NCI-H345 treated with DMSO at 0.1 percent for 48 hours (cell line): ENCODE results near the gene PRF1.
"Not testable (repeated sequence)": the region's sequence is repeated elsewhere in the genome, so short reads cannot be mapped to it uniquely, and the experiment has no call there.

ENCODE experiments used
- DNase-seq: peaks from one replicate; lab custom pipeline; 2025; ENCODE audit not compliant: unreplicated experiment; lab: John Stamatoyannopoulos, UW

Gene PRF1

DNA sequence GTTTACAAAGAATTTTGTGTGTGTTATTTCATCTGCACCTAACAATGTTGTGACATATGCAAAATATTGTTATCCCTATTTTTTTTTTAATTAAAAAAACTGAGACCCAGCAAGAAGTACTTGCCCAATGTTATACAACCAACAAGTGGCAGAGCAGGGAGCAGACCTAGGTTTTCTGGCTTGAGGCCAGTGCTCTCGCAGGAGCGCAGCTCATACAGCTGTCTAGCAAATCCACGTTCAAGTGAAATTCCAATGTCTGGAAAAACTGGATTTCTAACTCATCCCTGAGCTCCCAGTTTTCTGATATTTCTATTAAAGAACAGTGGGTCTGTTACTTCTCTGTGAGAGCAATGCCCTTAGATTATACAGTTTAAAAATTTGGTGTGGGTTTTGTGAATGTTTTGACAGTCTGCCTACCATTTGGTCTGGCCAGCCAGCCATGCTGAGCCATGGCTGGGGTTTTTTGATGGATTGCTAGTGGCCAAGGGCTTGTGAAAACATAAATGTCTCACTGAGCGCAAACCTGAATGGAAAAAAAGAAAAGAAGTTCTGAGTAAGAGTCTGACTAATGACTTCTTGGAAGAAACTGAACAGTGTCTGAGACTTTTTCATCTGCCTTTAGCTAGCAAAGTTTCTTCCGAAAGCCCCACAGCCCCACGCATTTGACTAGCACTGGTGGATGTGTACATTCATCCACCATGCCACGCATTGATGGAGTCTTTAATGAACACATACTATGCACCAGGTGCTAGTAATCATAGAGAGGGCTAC lies 15.4 kb upstream of the PRF1 start:
- no peak for DNase-seq

- DNase-seq, result no peak
These were observed 14.2 kb upstream of the PRF1 start for GRCh38 chr10:70616761-70617160.

DNA sequence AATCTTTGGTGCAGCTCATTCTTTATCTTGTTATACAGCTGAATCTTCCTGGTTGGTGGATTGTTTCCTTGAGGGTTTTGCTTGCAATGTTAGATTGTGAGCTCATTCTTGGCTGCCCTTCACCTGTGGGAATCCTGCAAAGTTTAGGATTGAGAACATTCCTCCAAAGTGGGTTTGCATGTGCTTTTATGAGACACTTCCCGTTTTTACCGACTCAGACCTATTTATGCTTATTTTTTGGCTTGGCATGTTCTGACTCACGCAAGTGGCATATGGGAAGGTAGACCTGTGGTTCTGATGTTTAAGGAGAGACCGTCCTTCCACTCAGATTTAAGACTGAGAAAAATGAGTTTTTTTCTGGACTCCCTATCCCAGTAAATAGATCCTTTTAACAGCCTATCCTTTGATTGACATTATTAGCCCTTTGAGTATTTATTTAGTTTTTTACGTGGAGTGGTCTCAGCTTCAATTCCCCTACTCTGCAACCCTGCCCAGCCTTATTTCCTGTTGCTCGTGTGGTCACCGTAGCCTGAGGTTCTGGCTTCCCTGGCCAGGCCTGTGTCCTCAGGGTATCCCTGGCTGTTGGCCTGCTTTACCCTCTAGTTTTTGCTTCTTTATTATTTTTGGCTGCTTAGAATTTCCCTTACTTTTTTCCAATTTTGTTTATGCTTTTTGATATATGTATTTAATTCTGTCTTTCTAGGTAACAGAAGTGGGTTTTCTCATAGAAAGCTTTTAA lies 13.4 kb upstream of the PRF1 start:
- DNase-seq, result no peak

DNA sequence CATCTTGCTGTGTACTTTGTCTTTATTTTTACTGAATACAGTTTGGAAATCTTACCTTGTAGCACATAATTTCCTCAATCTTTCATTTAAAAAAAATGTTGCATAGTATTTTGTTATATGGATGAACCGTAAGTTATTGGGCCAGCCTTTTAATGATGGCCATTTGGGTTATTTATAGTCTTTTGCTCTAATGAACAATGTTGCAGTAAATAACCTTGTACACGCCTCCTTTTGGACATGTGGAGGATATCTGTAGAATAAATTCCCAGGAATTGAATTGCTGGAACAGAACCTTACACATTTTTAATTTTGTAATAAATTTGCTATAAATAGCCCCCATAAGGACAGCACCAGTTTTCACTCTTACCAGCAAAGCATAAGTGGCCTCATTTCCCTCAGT lies 12.7 kb upstream of the PRF1 start:
- no peak for DNase-seq

- DNase-seq, result not testable (repeated sequence)
These were observed 11.8 kb upstream of the PRF1 start for GRCh38 chr10:70614364-70614763.

- no peak for DNase-seq
These were observed 11.4 kb upstream of the PRF1 start for GRCh38 chr10:70613941-70614340.

- DNase-seq, result no peak
These were observed 5.4 kb upstream of the PRF1 start for GRCh38 chr10:70607936-70608335.

- no peak for DNase-seq
These were observed 2.6 kb upstream of the PRF1 start for GRCh38 chr10:70605161-70605560.

DNA sequence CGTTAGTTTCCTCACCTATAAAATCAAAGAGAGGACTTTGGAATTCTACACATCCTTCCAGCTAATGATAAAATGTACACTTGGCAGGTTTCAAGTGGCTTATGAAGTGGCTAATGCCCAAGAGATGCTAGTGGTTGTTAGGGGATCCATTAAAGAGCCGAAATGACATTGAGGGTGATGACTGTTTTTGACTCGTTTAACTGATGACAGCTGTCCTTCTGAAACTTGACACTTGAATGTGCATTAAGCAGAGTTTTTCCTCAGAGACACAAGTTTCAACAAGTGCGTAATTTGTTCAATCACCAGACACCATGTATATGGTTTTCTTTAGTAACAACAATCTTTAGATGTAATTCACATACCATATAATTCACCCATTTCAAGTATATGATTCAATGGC lies 1.6 kb upstream of the PRF1 start:
- DNase-seq, result no peak

- DNase-seq, result no peak
These were observed 884 bp upstream of the PRF1 start for GRCh38 chr10:70603449-70603801.

DNA sequence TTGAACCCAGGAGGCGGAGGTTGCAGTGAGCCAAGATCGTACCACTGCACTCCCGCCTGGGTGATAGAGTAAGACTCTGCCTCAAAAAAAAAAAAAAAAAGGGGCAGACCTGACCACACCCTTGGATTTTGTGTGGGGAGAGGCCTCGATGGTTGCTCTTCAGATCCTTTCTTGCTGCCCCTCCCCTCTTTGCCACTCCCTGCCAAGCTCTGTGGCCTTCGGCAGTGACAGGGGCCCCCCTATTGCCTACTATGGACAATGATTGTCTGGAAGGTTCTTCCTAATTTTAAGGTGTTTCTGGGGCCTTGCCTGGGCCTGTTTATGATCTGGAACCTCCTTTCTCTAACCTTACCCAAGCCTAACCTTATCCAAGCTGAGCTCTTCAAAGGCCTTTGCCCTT lies 795 bp downstream of the PRF1 start:
- DNase-seq, result no peak

DNA sequence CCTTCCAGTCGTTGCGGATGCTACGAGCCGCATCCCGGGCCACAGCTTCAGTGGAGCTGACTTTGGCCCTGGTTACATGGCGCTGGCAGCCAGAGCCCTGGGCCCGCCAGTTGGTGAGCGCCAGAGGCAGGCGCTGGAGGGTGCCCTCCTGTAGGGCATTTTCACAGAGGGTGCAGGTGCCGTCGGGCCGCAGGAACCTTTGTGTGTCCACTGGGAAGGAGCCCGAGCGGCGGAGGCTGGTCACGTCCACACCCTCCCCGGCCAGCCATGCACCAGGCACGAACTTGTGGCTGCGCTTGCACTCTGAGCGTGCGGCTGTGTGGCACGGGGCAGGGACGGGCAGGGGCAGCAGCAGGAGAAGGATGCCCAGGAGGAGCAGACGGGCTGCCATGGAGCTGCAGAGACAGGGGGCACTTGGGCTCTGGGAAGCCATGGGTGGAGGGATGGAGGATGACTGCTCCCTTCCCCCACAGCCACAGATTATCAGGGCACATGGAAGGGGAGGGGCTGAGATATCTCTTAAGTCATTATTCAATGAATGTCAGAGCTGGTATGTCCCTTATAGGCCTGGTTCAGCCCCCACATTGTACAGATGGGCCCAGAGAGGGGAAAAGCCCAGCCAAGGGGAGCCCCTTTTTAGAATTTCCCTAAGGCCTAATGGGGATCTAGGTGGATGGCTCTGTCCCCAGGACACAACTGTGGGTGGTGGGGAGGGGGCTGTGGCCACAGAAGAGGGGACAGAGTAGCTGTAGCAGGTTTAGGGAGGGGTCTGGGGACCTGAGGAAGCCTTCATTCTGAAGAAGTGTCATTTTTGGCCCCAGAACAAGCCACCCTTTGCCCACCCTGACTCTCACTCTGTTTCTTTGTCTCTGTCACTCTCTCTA lies 1.8 kb downstream of the PRF1 start:
- no peak for DNase-seq

- DNase-seq, result no peak
These were observed 2.8 kb downstream of the PRF1 start for GRCh38 chr10:70599791-70600190.

DNA sequence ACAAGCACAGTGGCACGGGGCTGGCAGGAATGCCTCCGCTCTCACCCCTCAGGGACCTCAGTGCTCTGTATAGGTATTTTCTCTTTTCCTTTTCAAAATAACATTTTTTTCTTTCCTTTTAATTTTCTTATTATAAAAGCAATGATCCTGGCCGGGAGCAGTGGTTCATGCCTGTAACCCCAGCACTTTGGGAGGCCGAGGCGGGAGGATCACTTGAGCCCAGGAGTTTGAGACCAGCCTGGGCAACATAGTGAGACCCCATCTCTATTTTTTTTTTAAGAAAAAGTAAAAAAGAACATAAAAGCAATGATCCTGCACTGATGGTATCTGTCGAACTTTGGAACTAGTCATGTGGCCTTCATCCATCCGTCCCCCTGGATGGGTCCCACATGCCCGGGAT lies 3.2 kb downstream of the PRF1 start:
- DNase-seq, result no peak

- no peak for DNase-seq
These were observed 3.7 kb downstream of the PRF1 start for GRCh38 chr10:70598857-70599295.

- DNase-seq, result no peak
These were observed 4.4 kb downstream of the PRF1 start for GRCh38 chr10:70597856-70598815.

DNA sequence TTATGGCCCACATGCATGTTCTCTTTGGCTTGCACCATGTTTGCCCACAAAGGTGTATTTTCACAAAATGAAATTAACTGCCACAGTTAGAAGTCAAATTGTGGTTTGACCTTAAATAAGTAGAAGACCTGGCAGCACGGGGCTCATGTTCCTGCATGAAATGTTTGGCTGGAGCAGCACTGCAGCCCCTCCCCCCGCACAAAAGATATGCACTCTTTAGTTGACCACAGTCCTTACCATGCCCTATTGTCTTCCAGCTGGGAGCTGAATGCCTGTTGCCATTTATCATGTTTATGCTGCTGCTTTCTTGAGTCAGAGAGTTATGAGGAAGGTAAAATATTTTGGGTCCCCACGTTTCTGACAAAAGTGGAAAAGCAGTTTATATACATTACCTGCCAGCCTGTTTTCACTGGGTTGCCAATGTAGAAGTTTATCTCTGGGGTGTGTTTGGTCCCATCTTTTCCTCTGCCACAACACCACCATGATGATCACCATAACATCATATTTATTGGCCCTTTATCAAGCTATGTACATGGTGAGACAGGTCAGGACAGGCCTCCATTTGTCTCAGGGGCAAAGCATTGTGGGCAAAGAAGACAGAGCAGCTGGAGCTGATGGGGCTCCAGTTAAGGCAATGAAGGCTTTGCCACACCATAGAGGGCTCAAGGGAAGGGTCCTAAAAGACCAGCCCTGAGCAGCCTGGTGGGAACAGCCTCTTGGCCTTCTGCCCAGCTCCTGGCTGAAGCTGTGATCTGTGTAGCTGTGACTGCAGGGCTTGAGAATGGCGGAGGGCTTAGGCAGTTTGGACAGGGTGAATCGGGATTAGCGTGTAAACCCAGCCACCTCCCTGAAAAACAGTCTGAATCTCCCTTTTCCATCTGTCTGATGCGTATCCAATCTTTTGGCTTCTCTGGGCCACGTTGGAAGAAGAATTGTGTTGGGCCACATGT lies 5.4 kb downstream of the PRF1 start:
- no peak for DNase-seq

DNA sequence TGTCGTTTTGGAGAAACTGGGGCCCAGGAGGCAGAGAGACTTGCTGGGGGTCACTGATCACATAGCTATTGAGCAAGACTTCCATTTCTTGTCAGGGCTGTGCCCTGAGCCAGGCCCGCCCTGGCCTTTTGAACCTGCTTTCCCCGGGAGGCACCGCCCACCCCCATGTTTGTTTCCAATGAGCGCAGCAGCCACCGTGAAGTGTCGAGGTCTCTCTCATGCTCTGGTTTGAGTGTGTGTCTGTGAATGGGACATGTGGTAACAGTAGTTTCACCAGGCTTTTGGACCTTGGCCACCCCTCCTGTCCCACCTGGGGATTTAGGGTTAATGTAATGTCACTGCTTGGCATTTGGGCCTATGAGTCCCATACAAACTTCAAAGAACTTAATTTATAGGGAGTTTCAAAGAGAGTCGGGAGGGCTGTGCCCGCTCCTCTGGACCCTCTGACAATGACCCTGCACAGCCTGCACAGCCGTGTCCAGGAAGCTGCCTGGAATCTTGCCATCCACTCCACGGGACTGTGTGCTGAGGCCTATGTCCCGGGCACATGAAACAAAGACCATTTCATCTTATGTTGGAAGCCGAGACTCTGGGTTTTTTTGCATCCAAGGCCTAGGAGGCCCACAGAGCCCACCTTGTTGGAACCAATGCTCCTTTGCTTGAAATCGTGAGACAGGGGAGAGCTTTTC lies 6.3 kb downstream of the PRF1 start:
- no peak for DNase-seq

DNA sequence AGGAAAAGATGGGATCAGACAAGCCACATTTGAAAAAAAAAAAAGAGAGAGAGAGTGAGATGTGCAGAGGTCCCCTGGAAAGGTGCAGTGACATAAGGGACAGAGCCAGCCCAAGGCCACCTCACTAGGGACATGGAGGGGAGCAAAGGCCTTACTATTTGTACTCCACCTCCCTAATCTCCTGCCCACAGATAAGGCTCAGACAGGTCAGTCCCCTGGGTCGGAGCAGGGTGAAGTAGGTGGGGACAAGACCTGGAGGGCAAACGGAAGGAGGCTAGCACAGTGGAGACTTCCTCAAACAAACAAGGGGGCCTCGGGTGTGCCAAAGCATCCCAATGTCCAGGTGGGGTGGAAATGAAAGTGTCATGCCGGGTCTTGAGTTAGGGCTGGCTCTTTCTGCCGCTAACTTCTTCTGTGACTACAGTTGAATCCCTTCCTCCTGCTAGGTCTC lies 7.0 kb downstream of the PRF1 start:
- DNase-seq, result no peak
